Thoracic aorta (tissue), 2 donors: Measurements from ENCODE around the gene DOCK4. TPM values are rescaled to one million over a fixed set of nuclear protein-coding genes. Genes with fewer than 3 reads are reported as not detected.

Source experiments
- ATAC-seq: fragments of 150-250 bp; one replicate; pipeline ENCODE4 v1.8.0; 2017; ENCODE audit warnings: low read depth; ENCODE audit not compliant: insufficient number of reproducible peaks, low FRiP score
- DNase-seq: peaks from one replicate; pipeline ENCODE4 v3.0.0-alpha.2; 2020; ENCODE audit warnings: low spot score
- H3K27ac ChIP-seq, 2 donors: fragments of 200-600 bp; sonication (generic); 1 replicate in 1 of 2; 2 replicates in 1 of 2; pipeline ENCODE4 v1.5.1; 2016; ENCODE audit warnings: mild to moderate bottlenecking in 2 of 2, moderate library complexity in 2 of 2
- H3K27me3 ChIP-seq: fragments of 200-600 bp; sonication (generic); replicated peaks from 2 replicates; pipeline ENCODE4 v1.6.0; 2016; ENCODE audit warnings: mild to moderate bottlenecking; ENCODE audit not compliant: insufficient read depth
- H3K36me3 ChIP-seq: fragments of 200-600 bp; sonication (generic); one replicate; pipeline ENCODE4 v1.5.1; 2016
- H3K4me1 ChIP-seq, 2 donors: fragments of 200-600 bp; sonication (generic); 1 replicate in 1 of 2; 2 replicates in 1 of 2; pipeline versions ENCODE4 v1.5.1 to v1.6.0; 2016; ENCODE audit warnings: low read depth in 2 of 2, mild to moderate bottlenecking in 1 of 2; ENCODE audit not compliant: control insufficient read depth in 1 of 2
- H3K4me3 ChIP-seq: fragments of 200-600 bp; sonication (generic); 2 replicates; pipeline ENCODE4 v1.5.1; 2016; ENCODE audit warnings: mild to moderate bottlenecking
- H3K9me3 ChIP-seq: fragments of 200-600 bp; sonication (generic); 2 replicates; pipeline ENCODE4 v1.5.1; 2016
- total RNA-seq, 2 donors: library from RNA; depleted of rRNA; stranded (reverse); fragments of >200 nt; gene quantifications; one replicate each; pipeline versions ENCODE4 v1.1.0 to v1.2.3, GENCODE V29; 2016
- TF ChIP-seq, protein P1 (sequence below): fragments of 200-600 bp; sonication (generic); IDR thresholded peaks from one replicate; pipeline ENCODE4 v1.5.1; 2019; ENCODE audit warnings: antibody characterized with exemption

DOCK4 gene
- total RNA-seq, 2 donors from 2014 or later, result 22.3 to 71.5 TPM

- H3K4me3 ChIP-seq, result no peak overlapping the region
- DNase-seq (no peak), ATAC-seq (no peak)
- H3K27me3 ChIP-seq, result no peaks in the 10 kb centered on the region
- H3K27ac ChIP-seq, result no peak overlapping the region
- H3K4me1 ChIP-seq, result peaks cover 17 to 32% of the 10 kb centered on the region in 2 donors
- H3K36me3 ChIP-seq, result no peaks in the 10 kb centered on the region
- H3K9me3 ChIP-seq, result no peaks in the 10 kb centered on the region
- TF ChIP-seq, protein P1, sequence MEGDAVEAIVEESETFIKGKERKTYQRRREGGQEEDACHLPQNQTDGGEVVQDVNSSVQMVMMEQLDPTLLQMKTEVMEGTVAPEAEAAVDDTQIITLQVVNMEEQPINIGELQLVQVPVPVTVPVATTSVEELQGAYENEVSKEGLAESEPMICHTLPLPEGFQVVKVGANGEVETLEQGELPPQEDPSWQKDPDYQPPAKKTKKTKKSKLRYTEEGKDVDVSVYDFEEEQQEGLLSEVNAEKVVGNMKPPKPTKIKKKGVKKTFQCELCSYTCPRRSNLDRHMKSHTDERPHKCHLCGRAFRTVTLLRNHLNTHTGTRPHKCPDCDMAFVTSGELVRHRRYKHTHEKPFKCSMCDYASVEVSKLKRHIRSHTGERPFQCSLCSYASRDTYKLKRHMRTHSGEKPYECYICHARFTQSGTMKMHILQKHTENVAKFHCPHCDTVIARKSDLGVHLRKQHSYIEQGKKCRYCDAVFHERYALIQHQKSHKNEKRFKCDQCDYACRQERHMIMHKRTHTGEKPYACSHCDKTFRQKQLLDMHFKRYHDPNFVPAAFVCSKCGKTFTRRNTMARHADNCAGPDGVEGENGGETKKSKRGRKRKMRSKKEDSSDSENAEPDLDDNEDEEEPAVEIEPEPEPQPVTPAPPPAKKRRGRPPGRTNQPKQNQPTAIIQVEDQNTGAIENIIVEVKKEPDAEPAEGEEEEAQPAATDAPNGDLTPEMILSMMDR, result no peak
These were observed 117.6 kb downstream of the DOCK4 start for GRCh38 chr7:112088484-112089016.

- Histone ChIP-seq H3K27ac (no peak overlapping the region), H3K4me1 (peaks cover 17 to 32% of the 10 kb centered on the region in 2 donors), H3K9me3 (no peaks in the 10 kb centered on the region), H3K36me3 (no peaks in the 10 kb centered on the region), H3K27me3 (no peaks in the 10 kb centered on the region), H3K4me3 (no peak overlapping the region)
- DNase-seq (no peak), ATAC-seq (no peak)
- TF ChIP-seq, protein P1, result no peak
These were observed 119.5 kb downstream of the DOCK4 start for GRCh38 chr7:112086496-112087254.

DNA sequence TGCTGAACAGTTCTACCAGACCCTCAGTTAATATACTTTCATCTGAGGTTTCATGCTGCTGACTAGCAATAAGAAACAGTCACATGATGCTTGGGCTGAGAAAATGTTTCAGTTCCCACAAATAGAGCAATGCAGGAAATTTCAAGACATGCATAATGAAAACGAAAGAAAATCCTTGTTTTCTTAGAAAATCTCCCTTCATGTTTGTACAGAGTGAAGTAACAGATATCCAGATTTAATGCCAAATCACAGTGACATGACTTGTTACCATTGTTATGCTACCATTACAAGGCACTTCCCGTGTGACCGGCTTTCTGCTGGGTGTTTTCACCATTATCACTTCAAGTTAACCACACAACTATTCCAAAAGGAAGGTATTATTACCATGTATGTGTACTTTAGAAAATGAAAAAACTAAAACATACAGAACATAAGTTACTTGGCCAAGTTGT is 121.7 kb downstream of the DOCK4 start:
- no peaks in the 10 kb centered on the region for H3K9me3 ChIP-seq
- TF ChIP-seq, protein P1, result no peak
- peaks cover 19 to 32% of the 10 kb centered on the region in 2 donors for H3K4me1 ChIP-seq
- DNase-seq (no peak), ATAC-seq (no peak)
- no peaks in the 10 kb centered on the region for H3K27me3 ChIP-seq
- H3K27ac ChIP-seq, result peak overlapping the region in 1 of 2 donors; percentile 50
- H3K36me3 ChIP-seq, result no peaks in the 10 kb centered on the region
- peak overlapping the region; percentile 46 for H3K4me3 ChIP-seq

DNA sequence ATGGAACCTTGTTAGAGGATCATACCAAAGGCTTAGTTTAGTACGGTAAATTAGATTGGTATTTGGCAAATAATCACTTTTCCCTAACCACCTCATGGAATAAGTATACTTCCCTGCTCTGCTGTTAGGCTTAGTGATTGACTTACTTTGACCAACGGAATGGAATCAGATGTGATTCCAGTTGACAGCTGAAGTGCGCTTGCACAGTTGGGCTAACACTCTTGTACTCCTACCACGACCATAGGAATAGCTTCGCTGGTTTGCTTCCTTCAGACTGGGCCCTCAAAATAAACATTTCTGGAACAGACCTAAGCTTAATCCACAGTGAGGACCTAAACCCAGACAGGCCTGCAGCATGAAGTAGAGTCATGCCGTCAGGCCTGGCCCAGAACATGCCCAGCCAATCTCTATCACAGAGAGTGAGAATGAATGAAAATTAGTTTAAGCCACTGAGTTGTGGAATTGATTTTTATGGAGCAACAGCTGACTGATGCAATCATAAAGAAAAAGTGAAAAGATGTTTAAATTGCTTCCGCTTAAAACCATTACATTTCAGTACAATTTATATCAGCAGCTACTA is 122.3 kb downstream of the DOCK4 start:
- no peaks in the 10 kb centered on the region for H3K36me3 ChIP-seq
- TF ChIP-seq, protein P1, result no peak
- peaks cover 19 to 32% of the 10 kb centered on the region in 2 donors for H3K4me1 ChIP-seq
- ATAC-seq (no peak), DNase-seq (no peak)
- H3K4me3 ChIP-seq, result no peak overlapping the region
- H3K27me3 ChIP-seq, result no peaks in the 10 kb centered on the region
- no peaks in the 10 kb centered on the region for H3K9me3 ChIP-seq
- H3K27ac ChIP-seq, result no peak overlapping the region

- ATAC-seq, result no peak
- no peak overlapping the region for H3K27ac ChIP-seq
These were observed 123.9 kb downstream of the DOCK4 start for GRCh38 chr7:112082306-112082705.

More at GRCh38 chr7:112082306-112082705, 123.9 kb downstream of the DOCK4 start:
- Histone ChIP-seq H3K4me3 (no peak overlapping the region), H3K9me3 (no peaks in the 10 kb centered on the region), H3K27me3 (no peaks in the 10 kb centered on the region), H3K4me1 (peaks cover 19 to 32% of the 10 kb centered on the region in 2 donors), H3K36me3 (no peaks in the 10 kb centered on the region)
- TF ChIP-seq, protein P1, result no peak
- DNase-seq, result no peak
